ENCODE results near the gene FDCSP. TPM values are rescaled to one million over a fixed set of nuclear protein-coding genes. Genes with fewer than 3 reads are reported as not detected.

The FDCSP gene
- total RNA-seq = not detected in 2 replicates

- DNase-seq = no peak
- H3K27me3 Mint-ChIP-seq = no peaks in the 10 kb centered on the region
- ChIA-PET CTCF (no interaction called here), POLR2A (no interaction called here)
- no peak within 1 kb of the TSS for H3K4me3 Mint-ChIP-seq
- H3K9me3 Mint-ChIP-seq = no peaks in the 10 kb centered on the region
- intact Hi-C loops (cut with micrococcal nuclease) = no loop called here
- no peaks in the 10 kb centered on the region for H3K4me1 Mint-ChIP-seq
- no peak for TF ChIP-seq CTCF (IDR thresholded peaks at IDR 0.05)
- H3K36me3 Mint-ChIP-seq (ENCODE audit: low read depth) = no peaks in the 10 kb centered on the region
- no peak for ATAC-seq (ENCODE audit: low read depth)
- H3K27ac Mint-ChIP-seq = no peak within 1 kb of the TSS
Observed at GRCh38 chr4:70225824-70226223, at the start of gene FDCSP. FDCSP (plus strand) TSS chr4:70226124; CDS start chr4:70231195, 5,071 bp downstream.

- H3K9me3 Mint-ChIP-seq = no peaks in the 10 kb centered on the region
- ChIA-PET POLR2A (no interaction called here), CTCF (no interaction called here)
- DNase-seq = no peak
- H3K27ac Mint-ChIP-seq = no peak overlapping the region
- H3K4me3 Mint-ChIP-seq = no peak overlapping the region
- TF ChIP-seq CTCF (IDR thresholded peaks at IDR 0.05) = no peak
- no peak for ATAC-seq (ENCODE audit: low read depth)
- intact Hi-C loops (cut with micrococcal nuclease) = no loop called here
- H3K4me1 Mint-ChIP-seq = no peaks in the 10 kb centered on the region
- no peaks in the 10 kb centered on the region for H3K27me3 Mint-ChIP-seq
- H3K36me3 Mint-ChIP-seq (ENCODE audit: low read depth) = no peaks in the 10 kb centered on the region
Observed at GRCh38 chr4:70177090-70177489, 48.8 kb upstream of the FDCSP start.

- ChIA-PET CTCF (no interaction called here), POLR2A (no interaction called here)
- Mint-ChIP-seq H3K4me3 (no peak overlapping the region), H3K4me1 (no peaks in the 10 kb centered on the region), H3K36me3 (ENCODE audit: low read depth) (no peaks in the 10 kb centered on the region), H3K27ac (no peak overlapping the region), H3K9me3 (no peaks in the 10 kb centered on the region), H3K27me3 (no peaks in the 10 kb centered on the region)
- DNase-seq (no peak), ATAC-seq (ENCODE audit: low read depth) (no peak)
- TF ChIP-seq CTCF (IDR thresholded peaks at IDR 0.05) = no peak
- intact Hi-C loops (cut with micrococcal nuclease) = no loop called here
Observed at GRCh38 chr4:70178075-70178660, 47.8 kb upstream of the FDCSP start.

- Mint-ChIP-seq H3K4me1 (no peaks in the 10 kb centered on the region), H3K36me3 (ENCODE audit: low read depth) (no peaks in the 10 kb centered on the region), H3K9me3 (no peaks in the 10 kb centered on the region), H3K27ac (no peak overlapping the region), H3K27me3 (no peaks in the 10 kb centered on the region), H3K4me3 (no peak overlapping the region)
- ChIA-PET POLR2A (no interaction called here), CTCF (no interaction called here)
- no peak for TF ChIP-seq CTCF (IDR thresholded peaks at IDR 0.05)
- DNase-seq = no peak
- intact Hi-C loops (cut with micrococcal nuclease) = loop anchor here (5.0 to 10.0 kb wide), 2 partner anchors 495 to 1908 kb away; no protein-coding TSS in a partner anchor
- no peak for ATAC-seq (ENCODE audit: low read depth)
Observed at GRCh38 chr4:70179811-70180210, 46.1 kb upstream of the FDCSP start.

GRCh38 chr4:70181864-70182263, 44.1 kb upstream of the FDCSP start:
- no peak for DNase-seq
- intact Hi-C loops (cut with micrococcal nuclease) = loop anchor here (5.0 to 10.0 kb wide), 2 partner anchors 497 to 1910 kb away; no protein-coding TSS in a partner anchor

More at GRCh38 chr4:70181864-70182263, 44.1 kb upstream of the FDCSP start:
- CTCF ChIA-PET = no interaction called here
- Mint-ChIP-seq H3K36me3 (ENCODE audit: low read depth) (no peaks in the 10 kb centered on the region), H3K9me3 (no peaks in the 10 kb centered on the region), H3K27ac (no peak overlapping the region), H3K4me1 (no peaks in the 10 kb centered on the region), H3K27me3 (no peaks in the 10 kb centered on the region), H3K4me3 (no peak overlapping the region)
- POLR2A ChIA-PET = no interaction called here
- no peak for TF ChIP-seq CTCF (IDR thresholded peaks at IDR 0.05)
- no peak for ATAC-seq (ENCODE audit: low read depth)

Measured in activated B cell treated with CpG ODN at 0.5 μM for 24 hours (primary cell).